GM04504 (cell line): ENCODE results near the gene HOXB3.
"Not testable (repeated sequence)": the region's sequence is repeated elsewhere in the genome, so short reads cannot be mapped to it uniquely, and the experiment has no call there.

Experiments
- DNase-seq: peaks from one replicate; pipeline ENCODE4 v3.0.0-alpha.2; 2012; ENCODE audit warnings: low read depth

Gene HOXB3

GRCh38 chr17:48526608-48527546 is 63.2 kb downstream of the HOXB3 start:
- no peak for DNase-seq

GRCh38 chr17:48523010-48523409 is 67.0 kb downstream of the HOXB3 start:
- no peak for DNase-seq

DNA sequence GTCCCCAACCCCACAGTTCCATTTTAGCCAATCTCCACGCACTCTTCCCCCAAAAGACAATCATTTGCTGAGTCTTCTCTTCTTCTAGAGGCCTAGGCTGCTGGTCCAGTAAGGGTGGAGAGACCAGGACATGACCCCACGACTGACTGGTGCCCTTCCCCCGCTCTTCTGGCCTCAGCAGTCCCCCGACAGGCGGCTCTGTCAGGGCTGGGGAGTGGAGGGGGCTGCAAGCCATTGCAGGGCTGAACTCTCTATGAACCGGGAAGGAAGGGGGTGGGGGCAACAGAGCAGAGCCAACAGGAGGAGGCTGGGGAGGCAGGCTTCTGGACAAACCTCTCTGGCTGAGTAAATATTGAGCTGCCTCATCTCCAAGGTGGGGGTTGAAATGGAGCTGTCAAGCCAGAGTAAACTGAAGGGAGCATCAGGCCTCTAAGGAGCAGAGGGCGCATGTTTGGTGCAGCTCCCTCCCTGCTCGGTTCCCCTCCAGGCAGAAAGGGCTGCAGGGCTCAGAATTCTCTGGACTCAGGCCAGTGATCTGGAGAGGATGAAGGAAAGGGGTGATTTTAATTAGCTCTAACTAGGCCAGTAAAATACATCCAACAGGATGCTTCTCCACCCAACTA is 67.9 kb downstream of the HOXB3 start:
- no peak for DNase-seq

- no peak for DNase-seq
Observed at GRCh38 chr17:48520631-48521079, 69.4 kb downstream of the HOXB3 start.

DNA sequence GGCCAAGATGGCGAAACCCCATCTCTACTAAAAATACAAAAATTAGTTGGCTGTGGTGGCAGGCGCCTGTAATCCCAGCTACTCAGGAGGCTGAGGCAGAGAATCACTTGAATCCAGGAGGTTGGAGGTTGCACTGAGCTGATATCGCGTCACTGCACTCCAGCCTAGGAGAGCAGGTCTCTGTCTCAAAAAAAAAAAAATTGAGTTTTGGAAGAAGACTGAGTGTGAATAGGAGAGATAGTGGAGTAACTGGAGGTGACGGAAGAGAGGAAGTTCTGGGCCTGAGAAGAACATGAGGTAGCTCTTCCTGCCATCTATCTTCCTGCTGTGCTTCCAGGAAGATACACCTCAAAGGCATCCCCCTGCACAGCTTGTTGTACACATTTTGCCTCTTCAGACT is 70.6 kb downstream of the HOXB3 start:
- no peak for DNase-seq

- DNase-seq = no peak
Observed at GRCh38 chr17:48517478-48517877, 72.6 kb downstream of the HOXB3 start.

DNA sequence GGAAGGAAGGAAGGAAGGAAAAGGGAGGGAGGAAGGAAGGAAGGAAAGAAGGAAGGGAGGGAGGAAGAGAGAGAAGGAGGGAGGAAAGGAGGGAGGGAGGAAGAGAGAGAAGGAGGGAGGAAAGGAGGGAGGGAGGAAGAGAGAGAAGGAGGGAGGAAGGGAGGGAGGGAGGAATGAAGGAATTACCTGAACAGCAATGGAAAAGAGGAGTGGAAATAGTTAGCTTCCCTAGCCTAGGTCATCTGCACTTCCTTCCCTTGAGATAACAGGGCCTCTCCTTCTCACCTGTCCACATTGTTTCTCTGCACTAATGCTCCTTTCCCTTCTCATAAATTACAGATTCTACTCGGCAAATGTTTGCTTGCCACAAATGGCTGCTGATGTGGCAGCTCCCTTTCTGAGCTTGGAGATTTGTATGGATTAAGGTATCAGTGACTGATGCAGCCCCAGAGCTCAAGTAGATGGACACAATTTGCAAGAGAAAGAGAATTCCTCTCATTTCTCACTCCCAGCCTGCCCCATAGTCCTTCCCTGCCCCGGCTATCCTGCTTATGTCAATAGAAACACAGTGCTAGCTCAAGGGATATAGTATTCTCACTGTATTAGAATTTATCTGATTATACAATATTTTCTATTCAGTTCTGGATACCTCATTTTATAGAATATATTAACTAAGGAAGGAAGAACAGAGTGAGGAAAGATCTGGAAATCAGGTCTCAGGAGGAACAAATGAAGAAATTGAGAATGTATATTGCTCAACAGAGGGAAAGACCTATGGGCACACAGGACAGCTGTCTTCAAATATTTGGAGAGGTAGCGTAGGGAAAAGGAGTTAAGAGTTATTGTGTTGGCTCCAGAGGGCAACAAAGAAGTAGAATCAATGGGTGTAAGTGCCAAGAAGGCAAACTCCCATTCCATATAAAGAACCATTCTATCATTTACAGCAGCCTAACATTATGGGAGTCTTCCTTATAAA is 73.8 kb downstream of the HOXB3 start:
- no peak for DNase-seq

- no peak for DNase-seq
Observed at GRCh38 chr17:48514477-48514876, 75.6 kb downstream of the HOXB3 start.

DNA sequence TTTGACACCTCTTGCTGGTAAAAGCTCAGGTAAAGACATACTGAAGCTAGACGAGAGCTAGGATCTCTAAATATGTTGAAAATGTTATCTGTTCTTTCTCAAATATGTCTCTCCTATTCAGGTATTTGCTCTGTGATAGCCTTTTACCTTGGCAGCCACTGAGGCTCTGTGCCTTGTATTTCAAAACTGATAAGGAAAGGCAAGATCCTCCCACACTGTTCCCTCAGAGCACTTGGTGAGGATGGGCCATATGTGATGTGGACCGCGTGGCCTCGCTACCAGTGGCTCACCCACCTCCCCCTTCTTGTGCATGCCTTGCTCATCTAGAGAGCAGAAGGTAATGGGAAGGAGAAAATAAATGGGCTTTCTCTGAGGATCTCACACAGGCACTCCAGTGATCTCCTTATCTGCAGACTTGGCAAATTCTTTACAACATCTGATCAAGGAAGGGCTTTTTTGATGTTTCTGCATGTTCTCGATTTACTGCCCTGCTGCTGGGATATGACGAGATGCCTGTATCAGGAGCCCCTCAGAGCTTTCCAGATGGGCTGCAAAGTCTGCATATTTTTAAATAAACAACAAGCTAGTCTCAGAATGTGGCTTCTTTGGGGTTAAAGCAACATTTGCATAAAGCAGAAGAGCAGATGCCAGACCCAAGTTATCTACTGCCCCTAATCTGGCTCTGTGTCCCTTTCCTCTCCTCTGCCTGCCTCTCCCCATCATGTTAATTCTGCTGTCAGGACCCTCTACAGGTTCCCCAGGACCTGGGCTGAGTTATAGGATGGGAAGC is 76.2 kb downstream of the HOXB3 start:
- DNase-seq = no peak

- no peak for DNase-seq
Observed at GRCh38 chr17:48513097-48513496, 76.9 kb downstream of the HOXB3 start.

DNA sequence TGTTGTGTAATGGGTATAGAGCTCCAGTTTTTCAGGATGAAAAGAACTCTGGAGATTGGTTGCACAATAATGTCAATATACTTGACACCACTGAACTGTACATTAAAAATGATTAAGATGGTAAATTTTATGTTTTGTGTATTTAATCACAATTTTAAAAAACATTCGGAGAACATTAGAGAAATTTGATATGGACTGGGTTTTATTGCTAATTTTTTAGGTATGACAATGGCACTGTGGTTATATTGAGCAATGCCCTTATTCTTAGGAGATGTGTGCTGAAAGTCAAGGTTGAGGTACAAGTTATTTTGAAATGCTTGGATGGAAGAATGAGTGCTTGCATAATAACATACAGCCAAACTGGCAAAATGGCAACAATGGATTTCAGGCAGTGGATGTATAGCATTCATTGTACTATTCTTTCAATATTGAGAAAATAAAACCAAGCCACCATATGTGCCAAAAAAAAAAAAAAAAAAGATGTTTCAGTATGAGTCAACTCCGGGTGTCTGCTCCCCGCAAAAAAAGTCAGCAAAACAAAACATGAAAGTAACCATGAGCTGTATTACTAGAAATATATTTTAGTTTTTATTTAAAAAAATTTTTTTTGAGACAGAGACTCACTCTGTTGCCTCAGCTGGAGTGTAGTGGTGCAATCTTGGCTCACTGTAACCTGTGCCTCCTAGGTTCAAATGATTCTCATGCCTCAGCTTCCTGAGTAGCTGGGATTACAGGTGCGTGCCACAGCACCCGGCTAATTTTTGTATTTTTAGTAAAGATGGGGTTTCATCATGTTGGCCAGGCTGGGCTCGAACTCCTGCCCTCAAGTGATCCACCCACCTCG is 79.1 kb downstream of the HOXB3 start:
- peak; percentile 67 for DNase-seq

DNA sequence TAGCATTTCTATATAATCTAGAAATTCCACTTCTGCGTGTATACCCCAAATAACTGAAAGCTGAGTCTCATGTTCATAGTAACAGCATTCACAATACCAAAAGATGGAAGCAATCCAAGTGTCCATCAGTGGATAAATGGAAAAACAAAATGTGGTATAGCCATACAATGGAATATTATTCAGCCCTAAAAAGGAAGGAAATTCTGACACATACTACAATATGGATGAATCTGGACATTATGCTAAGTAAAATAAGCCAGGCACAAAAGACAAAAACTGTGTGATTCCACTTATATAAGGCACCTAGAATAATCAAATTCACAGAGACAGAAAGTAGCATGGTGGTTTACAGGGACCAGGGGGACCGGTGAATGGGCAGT is 79.7 kb downstream of the HOXB3 start:
- DNase-seq = no peak

DNA sequence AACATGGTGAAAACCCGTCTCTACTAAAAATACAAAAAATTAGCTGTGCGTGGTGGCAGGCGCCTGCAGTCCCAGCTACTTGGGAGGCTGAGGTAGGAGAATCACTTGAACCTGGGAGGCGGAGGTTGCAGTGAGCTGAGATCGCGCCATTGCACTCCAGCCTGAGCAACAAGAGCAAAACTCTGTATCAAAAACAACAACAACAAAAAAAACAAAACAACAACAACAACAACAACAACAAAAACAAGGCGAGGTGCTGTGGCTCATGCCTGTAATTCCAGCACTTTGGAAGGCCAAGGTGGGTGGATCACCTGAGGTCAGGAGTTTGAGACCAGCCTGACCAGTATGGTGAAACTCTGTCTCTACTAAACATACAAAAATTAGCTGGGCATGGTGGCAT is 80.3 kb downstream of the HOXB3 start:
- not testable (repeated sequence) for DNase-seq

DNA sequence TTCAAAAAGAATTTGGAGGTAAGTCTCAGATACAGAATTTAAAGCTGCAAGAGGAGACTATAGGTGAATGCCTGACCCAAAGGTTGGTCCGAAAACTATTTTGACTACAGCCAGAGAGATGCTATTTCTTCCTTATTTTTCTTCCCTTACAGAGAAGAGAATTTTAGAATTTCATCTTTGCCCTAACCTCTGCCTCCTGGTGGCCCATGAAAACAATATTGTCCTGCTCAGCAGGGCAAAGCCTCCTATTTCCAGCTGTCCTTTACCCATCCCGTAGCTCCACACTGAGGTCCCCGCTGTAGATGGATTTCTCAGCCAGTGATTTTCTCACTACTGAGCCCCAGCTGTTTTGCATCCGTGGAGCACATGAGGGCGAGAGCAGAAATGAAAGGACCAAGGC is 83.8 kb downstream of the HOXB3 start:
- no peak for DNase-seq

DNA sequence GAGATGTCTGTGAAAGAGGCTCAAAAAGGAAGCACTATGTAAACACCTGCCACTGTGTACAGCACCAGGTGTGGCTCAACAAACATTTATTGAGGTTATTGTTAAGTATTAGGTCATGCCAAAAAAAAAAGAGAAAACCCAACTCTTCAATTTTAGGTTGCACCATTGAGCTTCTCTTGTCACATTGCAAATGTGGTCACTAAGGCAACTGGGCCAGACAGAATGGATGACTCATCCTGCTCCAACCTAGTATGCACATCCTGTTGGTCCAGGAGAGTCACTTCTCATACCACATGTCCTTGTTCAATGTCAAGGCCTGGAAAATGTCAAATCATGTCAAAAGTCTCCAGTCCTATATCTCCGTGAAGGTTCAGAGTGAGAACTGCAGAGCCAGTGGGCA is 84.3 kb downstream of the HOXB3 start:
- peak; percentile 77 for DNase-seq

DNA sequence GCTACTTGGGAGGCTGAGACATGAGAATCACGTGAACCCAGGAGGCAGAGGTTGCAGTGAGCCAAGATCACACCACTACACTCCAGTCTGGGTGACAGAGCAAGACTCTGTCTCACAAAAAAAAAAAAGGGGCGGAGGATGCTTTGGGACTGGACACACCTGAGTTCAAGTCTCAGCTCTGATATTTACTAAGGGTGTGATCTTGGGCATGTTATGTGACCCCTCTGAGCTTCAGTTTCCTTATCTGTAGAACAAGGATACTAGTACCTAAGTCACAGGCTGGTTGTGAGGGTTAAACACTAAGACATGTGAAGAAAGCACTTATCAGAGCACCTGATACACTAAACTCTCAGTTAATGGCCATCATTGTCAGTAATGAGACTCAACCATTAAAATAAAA is 85.1 kb downstream of the HOXB3 start:
- DNase-seq = no peak

DNA sequence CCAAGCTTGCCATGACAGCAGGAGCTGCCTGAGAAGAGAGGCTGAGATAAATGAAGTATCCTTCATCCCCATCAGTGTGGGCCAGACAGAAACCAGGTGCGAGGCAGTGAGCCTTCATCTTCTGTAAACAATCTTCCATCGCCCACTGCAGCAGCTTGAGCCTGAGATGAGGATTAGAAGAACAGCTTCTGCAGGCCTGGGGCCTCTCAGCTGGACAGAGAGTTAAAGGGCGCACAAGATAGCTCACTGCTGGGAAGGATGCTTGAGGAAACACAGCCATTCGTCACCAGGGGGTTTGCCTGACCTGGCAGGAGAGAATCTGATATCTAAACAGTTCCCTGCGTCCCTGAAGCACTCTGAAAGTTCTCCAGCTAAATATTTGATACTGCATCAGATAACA is 86.3 kb downstream of the HOXB3 start:
- DNase-seq = no peak

- no peak for DNase-seq
Observed at GRCh38 chr17:48502901-48503300, 87.1 kb downstream of the HOXB3 start.

DNA sequence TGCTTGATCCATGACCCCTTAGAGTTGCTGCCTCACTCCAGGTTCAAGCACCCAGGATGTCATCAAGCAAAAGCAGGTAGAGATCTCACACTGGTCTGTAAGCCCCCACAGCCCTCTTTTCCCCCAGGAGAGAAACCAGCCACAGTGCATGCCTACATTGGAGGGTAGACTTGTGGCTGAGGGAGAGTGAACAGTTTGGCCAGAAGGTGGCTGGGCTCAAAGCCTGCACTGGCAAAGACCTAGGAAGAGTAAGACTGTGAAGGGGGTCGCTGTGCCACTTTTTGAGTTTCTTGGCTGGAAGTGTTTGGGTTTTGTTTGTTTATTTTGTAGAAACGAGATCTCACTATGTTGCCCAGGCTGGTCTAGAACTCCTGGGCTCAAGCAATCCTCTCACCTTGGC is 87.7 kb downstream of the HOXB3 start:
- DNase-seq = no peak
